Ecto neural progenitor cell (in vitro differentiated cells): Measurements from ENCODE around the gene MAS1L.
"Not testable (repeated sequence)": the region's sequence is repeated elsewhere in the genome, so short reads cannot be mapped to it uniquely, and the experiment has no call there.

ENCODE experiments used
- DNase-seq: peaks from one replicate; pipeline ENCODE4 v3.0.0-alpha.2; 2018; ENCODE audit warnings: low spot score

MAS1L gene

GRCh38 chr6:29483186-29483585 is 4.6 kb downstream of the MAS1L start:
- DNase-seq = no peak

- DNase-seq = no peak
Observed at GRCh38 chr6:29479560-29479959, 8.2 kb downstream of the MAS1L start.

DNA sequence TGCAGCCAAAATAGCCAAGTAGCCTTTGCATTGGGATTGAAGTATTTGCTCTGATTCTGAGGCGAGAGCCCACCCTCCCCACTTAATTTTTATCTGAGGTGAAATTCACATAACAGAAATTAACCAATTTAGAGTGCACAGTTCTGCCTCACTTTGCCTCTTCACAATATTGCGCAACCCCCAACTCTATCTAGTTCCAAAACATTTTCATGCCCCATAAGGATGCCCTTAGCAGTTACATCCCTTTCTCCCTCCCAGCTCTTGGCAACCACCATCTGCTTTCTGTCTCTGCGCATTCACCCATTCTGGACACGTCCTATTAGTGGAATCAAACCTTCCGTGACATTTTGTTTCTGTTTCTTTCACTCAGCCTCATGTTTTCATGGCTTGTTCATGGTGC is 9.0 kb downstream of the MAS1L start:
- DNase-seq = no peak

DNA sequence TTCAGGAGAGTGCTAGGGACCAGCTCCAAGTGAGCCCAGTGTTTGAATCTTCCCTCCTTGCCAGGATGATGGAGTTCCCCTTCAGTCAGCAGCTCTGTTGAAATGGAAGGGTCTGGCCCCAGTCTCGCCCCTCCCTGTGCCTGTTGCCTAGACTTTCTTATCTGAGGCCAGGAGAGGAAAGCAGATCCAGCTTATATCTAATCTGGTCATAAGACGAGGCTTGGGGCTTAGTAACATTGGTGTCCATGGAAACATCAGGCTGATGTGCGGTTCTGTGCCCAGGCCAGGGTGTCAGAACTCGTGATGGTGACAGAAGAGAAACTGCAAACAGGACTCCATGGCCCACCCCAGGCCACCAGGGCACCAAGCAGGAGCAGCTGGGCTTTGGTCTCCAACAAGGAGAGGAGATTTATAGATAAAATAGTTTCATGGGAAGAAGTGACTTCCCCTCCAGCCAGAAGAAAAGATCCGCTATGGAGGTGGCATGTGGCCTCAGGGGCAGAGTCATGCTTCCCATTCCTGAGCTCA is 9.8 kb downstream of the MAS1L start:
- DNase-seq = no peak

- no peak for DNase-seq
Observed at GRCh38 chr6:29474996-29475395, 12.8 kb downstream of the MAS1L start.

DNA sequence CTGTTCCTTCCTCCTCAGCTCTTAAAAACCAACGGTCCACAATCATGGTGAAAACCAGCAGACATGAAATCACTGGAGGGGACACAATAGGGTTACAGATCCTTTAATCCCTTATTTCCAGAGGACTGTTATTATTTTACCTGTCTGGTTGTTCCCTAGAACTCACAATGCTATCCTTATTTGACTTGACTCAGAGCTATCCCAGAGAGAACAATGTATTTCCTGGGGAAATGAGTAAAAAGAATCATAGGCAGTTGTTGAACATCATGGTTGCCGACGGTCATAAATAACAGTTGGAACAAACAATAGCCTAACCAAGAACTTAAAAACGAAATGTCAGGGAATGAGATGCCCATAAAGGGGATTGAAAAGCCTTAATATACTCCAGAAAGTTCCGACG is 21.5 kb downstream of the MAS1L start:
- no peak for DNase-seq

- no peak for DNase-seq
Observed at GRCh38 chr6:29465801-29466200, 22.0 kb downstream of the MAS1L start.

- DNase-seq = no peak
Observed at GRCh38 chr6:29465279-29465678, 22.5 kb downstream of the MAS1L start.

DNA sequence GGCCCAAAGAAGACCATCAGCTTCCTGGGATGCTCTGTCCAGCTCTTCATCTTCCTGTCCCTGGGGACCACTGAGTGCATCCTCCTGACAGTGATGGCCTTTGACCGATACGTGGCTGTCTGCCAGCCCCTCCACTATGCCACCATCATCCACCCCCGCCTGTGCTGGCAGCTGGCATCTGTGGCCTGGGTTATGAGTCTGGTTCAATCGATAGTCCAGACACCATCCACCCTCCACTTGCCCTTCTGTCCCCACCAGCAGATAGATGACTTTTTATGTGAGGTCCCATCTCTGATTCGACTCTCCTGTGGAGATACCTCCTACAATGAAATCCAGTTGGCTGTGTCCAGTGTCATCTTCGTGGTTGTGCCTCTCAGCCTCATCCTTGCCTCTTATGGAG is 25.7 kb downstream of the MAS1L start:
- no peak for DNase-seq

DNA sequence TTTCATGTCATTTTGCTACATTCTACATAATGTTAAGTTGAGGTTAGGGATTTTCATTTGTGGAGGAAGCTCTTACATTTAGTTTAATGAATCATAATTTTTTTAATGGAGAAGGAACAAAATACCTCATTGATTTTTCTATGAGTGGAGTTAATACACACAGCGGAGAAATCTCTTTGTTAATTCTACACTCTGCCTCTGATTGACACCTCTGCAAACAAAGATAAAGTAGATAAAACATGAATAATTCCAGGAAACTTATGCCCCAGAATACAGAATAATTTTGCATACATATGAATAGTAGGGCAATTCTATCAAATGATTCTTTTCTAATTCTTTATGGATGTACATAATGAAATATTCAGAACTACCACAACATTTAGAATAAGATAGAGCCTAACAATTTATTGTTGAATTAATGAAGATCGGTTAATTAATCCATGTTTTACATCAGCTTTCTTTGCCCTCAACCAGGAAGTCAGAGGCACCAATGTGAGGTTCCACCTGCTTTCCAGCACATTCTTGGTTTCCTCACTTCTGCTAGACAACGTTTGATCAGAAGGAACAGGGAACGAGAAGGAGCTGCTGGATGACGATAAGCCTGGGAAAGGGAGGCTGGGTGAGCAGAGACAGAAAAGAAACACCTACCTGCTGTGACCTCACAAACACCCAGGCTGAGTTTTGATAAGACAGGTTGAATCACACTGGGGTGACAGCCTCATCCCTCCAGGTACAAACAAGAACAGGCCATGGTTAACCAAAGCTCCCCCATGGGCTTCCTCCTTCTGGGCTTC is 26.5 kb downstream of the MAS1L start:
- DNase-seq = no peak

DNA sequence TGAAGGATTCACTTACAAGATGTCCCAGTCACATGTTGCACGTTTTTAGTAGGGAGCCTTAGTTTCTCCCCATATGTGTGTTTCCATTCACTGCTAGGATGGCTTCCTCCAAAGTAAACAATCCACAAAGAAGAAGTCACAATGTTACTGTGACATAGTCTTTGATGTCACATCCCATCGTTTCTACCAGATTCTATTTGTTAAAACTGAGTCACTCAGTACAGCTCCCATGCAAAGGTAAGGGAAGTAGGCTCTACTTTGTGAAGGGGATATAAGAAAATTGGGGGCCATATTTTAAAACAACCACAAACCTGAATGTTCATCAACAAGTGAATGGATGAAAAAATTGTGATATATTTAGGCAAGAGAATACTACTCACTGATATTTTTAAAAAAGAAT is 30.8 kb downstream of the MAS1L start, which contains the start of the genes OR11A1 and OR2H1:
OR11A1 (minus strand) TSS at position 101 of the 400 bp plus-strand sequence. CDS start 29,430 bp downstream, outside the sequence.
OR2H1 (plus strand) TSS at position 185 of the 400 bp plus-strand sequence. CDS start 4,615 bp downstream, outside the sequence.
- no peak for DNase-seq

DNA sequence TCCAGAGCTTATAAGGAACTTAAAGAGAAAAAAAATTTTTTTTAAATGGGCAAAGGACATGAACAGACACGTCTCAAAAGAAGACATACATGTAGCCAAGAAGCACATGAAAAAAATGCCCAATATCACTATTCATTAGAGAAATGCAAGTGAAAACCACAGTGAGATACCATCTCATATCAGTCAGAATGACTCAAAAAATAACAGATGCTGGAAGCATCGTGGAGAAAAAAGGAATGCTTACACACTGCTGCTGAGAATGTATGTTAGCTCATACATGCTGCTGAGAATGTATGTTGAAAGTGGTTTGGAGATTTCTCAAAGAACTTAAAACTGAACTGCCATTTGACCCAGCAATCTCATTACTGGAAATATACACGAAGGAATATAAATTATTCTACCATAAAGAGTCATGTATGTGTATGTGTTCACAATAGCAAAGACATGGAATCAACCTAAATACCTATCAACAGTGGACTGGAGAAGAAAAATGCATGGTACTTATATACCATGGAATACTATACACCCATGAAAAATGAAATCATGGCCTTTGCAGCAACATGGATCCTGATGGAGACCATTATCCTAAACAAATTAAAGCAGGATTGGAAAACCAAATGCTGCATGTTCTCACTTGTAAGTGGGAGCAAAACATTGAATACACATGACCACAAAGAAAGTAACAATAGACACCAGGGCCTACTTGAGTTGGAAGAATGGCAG is 36.1 kb downstream of the MAS1L start:
- no peak for DNase-seq

DNA sequence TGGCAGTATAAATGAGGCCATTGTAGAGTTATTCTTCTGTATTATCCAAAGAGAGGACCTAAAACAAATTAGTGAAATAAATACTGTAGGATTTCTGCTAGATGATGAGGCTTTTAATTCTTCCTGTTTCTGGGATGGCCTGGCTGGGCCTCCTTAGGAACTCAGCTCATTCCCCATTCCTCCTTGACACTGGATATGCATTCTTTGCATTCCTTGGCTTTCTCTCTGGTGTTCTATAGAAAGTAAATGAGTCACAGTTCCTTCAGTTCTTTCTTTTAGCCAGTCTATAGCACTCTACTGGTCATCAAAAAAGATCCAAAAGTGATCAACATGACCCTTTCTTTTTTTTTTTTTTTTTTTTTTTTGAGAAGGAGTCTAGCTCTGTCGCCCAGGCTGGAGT is 40.1 kb downstream of the MAS1L start:
- DNase-seq = no peak

DNA sequence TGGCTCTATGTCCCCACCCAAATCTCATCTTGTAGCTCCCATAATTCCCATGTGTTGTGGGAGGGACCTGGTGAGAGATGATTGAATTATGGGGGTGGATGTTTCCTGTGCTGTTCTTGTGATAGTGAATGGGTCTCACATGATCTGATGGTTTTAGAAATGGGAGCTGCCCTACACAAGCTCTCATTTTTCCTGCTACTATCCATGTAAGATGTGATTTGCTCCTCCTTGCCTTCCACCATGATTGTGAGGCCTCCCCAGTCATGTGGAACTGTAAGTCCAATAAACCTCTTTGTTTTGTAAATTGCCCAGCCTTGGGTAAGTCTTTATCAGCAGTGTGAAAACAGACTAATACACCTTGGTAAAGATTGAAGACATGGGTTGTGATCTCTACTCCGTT is 43.7 kb downstream of the MAS1L start:
- not testable (repeated sequence) for DNase-seq

DNA sequence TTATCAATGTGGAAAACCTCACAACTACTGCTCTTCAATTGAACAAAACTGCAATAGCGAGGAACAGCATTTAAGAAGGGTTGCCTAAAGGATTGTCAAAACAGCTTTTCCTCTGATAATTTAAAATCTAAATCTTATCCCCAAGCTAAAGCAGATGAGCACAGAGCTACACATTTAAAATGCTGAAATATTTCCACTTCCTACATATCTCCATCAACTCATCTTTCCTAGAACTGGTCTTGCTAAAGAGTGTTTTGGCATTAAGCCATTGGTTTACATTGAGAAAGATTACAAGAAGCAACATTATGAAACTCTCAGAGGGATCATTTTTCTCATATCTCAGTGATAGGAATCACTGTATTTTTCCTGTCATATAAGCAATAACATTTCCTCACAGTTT is 45.0 kb downstream of the MAS1L start:
- no peak for DNase-seq

GRCh38 chr6:29439006-29439405 is 48.8 kb downstream of the MAS1L start, which contains the start of gene OR10C1:
OR10C1 (plus strand) TSS chr6:29439306; CDS start chr6:29440016, 710 bp downstream.
- DNase-seq = no peak

- DNase-seq = not testable (repeated sequence)
Observed at GRCh38 chr6:29436730-29437129, 51.0 kb downstream of the MAS1L start.
